H9 (cell line): Measurements from ENCODE around the gene TMEM248. TPM values are rescaled to one million over a fixed set of nuclear protein-coding genes. Genes with fewer than 3 reads are reported as not detected.

ENCODE experiments used
- DNase-seq: peaks from one replicate; pipeline ENCODE4 v3.0.0-alpha.2; 2017
- H2AFZ ChIP-seq: one replicate; pipeline ENCODE4 v1.6.1; 2013; ENCODE audit warnings: mild to moderate bottlenecking, low read length, control low read depth, moderate library complexity
- H2AK5ac ChIP-seq: 2 replicates; pipeline ENCODE4 v1.6.1; 2013; ENCODE audit warnings: low read length, control low read depth, mixed read lengths; ENCODE audit not compliant: insufficient read length
- H2BK120ac ChIP-seq: one replicate; pipeline ENCODE4 v1.6.1; 2013; ENCODE audit warnings: low read depth, mild to moderate bottlenecking, low read length, control low read depth, inconsistent platforms; ENCODE audit not compliant: poor library complexity, severe bottlenecking
- H2BK12ac ChIP-seq: 2 replicates; pipeline ENCODE4 v1.6.1; 2013; ENCODE audit warnings: low read length, control low read depth, mixed read lengths, low read depth; ENCODE audit not compliant: insufficient read length
- H2BK15ac ChIP-seq: 2 replicates; pipeline ENCODE4 v1.6.1; 2013; ENCODE audit warnings: low read depth, low read length, control low read depth
- H2BK20ac ChIP-seq: one replicate; pipeline ENCODE4 v1.6.1; 2013; ENCODE audit warnings: low read depth, mild to moderate bottlenecking, low read length, control low read depth, inconsistent platforms; ENCODE audit not compliant: poor library complexity, severe bottlenecking
- H2BK5ac ChIP-seq: 2 replicates; pipeline ENCODE4 v1.6.1; 2013; ENCODE audit warnings: low read length, control low read depth, mixed read lengths; ENCODE audit not compliant: insufficient read length
- H3K14ac ChIP-seq: 2 replicates; pipeline ENCODE4 v1.6.1; 2013; ENCODE audit warnings: low read length, control low read depth; ENCODE audit not compliant: insufficient read depth
- H3K18ac ChIP-seq: 2 replicates; pipeline ENCODE4 v1.6.1; 2013; ENCODE audit warnings: low read depth, mild to moderate bottlenecking, mixed read lengths, low read length, control low read depth; ENCODE audit not compliant: insufficient read length
- H3K23ac ChIP-seq: 2 replicates; pipeline ENCODE4 v1.6.1; 2013; ENCODE audit warnings: low read length, control low read depth, mixed read lengths, low read depth; ENCODE audit not compliant: insufficient read length
- H3K23me2 ChIP-seq: 2 replicates; pipeline ENCODE4 v1.6.1; 2013; ENCODE audit warnings: low read depth, mild to moderate bottlenecking, mixed read lengths, low read length, control low read depth; ENCODE audit not compliant: insufficient read length, poor library complexity, severe bottlenecking
- H3K27ac ChIP-seq: 2 replicates; pipeline ENCODE4 v1.5.1; 2013; ENCODE audit warnings: low read length, control low read depth, mixed read lengths, low read depth; ENCODE audit not compliant: insufficient read length
- H3K27me3 ChIP-seq: 2 replicates; pipeline ENCODE4 v1.6.1; 2013; ENCODE audit warnings: low read length, control low read depth, inconsistent platforms; ENCODE audit not compliant: insufficient read depth
- H3K4ac ChIP-seq: 2 replicates; pipeline ENCODE4 v1.6.1; 2013; ENCODE audit warnings: low read depth, mild to moderate bottlenecking, control low read depth, inconsistent platforms, low read length, moderate library complexity
- H3K4me1 ChIP-seq: 2 replicates; pipeline ENCODE4 v1.6.1; 2013; ENCODE audit warnings: low read length, control low read depth, inconsistent platforms; ENCODE audit not compliant: insufficient read depth
- H3K4me2 ChIP-seq: 2 replicates; pipeline ENCODE4 v1.6.1; 2013; ENCODE audit warnings: low read length, control low read depth, mixed read lengths; ENCODE audit not compliant: insufficient read length, insufficient read depth
- H3K56ac ChIP-seq: 2 replicates; pipeline ENCODE4 v1.6.1; 2013; ENCODE audit warnings: low read depth, mild to moderate bottlenecking, mixed read lengths, low read length, control low read depth; ENCODE audit not compliant: insufficient read length
- H3K79me1 ChIP-seq: 2 replicates; pipeline ENCODE4 v1.6.1; 2013; ENCODE audit warnings: low read depth, mild to moderate bottlenecking, moderate library complexity, low read length, control low read depth, inconsistent platforms; ENCODE audit not compliant: insufficient read depth, poor library complexity, severe bottlenecking
- H3K79me2 ChIP-seq: 2 replicates; pipeline ENCODE4 v1.6.1; 2013; ENCODE audit warnings: low read length, control low read depth, inconsistent platforms; ENCODE audit not compliant: insufficient read depth
- H3K9ac ChIP-seq: 2 replicates; pipeline ENCODE4 v1.6.1; 2013; ENCODE audit warnings: low read length, control low read depth, mixed read lengths; ENCODE audit not compliant: insufficient read length; ENCODE audit errors: extremely low read depth
- H3K9me3 ChIP-seq: one replicate; pipeline ENCODE4 v1.6.1; 2013; ENCODE audit warnings: low read depth, low read length, inconsistent platforms; ENCODE audit not compliant: control insufficient read depth
- H3T11ph ChIP-seq: one replicate; pipeline ENCODE4 v1.6.1; 2013; ENCODE audit warnings: mild to moderate bottlenecking, low read length, control low read depth, inconsistent platforms
- H4K20me1 ChIP-seq: one replicate; pipeline ENCODE4 v1.6.1; 2013; ENCODE audit not compliant: control insufficient read depth, insufficient read length, insufficient read depth
- H4K5ac ChIP-seq: 2 replicates; pipeline ENCODE4 v1.6.1; 2013; ENCODE audit warnings: low read depth, mild to moderate bottlenecking, mixed read lengths, low read length, control low read depth; ENCODE audit not compliant: insufficient read length
- H4K8ac ChIP-seq: replicated peaks from 2 replicates; pipeline ENCODE4 v1.6.1; 2013; ENCODE audit warnings: low read length, control low read depth, mixed read lengths, low read depth; ENCODE audit not compliant: insufficient read length
- H4K91ac ChIP-seq: 2 replicates; pipeline ENCODE4 v1.6.1; 2013; ENCODE audit warnings: low read depth, mild to moderate bottlenecking, moderate library complexity, mixed read lengths, low read length, control low read depth; ENCODE audit not compliant: insufficient read length
- H3K27ac Mint-ChIP-seq, 3 experiments: 2 replicates in 2 of 3; 3 replicates in 1 of 3; pipeline ENCODE4 v1.8.0; 2020 to 2021; ENCODE audit warnings: mixed read lengths in 3 of 3, mild to moderate bottlenecking in 1 of 3, moderate library complexity in 1 of 3
- H3K27me3 Mint-ChIP-seq: 2 replicates; pipeline ENCODE4 v1.8.0; 2021; ENCODE audit warnings: low read depth, mild to moderate bottlenecking, moderate library complexity, mixed read lengths
- H3K36me3 Mint-ChIP-seq, 3 experiments: 2 replicates in 2 of 3; 3 replicates in 1 of 3; pipeline ENCODE4 v1.8.0; 2020 to 2021; ENCODE audit warnings: low read depth in 3 of 3, mixed read lengths in 3 of 3; ENCODE audit not compliant: insufficient read depth in 1 of 3
- H3K4me1 Mint-ChIP-seq, 2 experiments: 2 replicates each; pipeline ENCODE4 v1.8.0; 2020; ENCODE audit warnings: mixed read lengths in 2 of 2
- H3K4me3 Mint-ChIP-seq, 2 experiments: 2 replicates in 1 of 2; 3 replicates in 1 of 2; pipeline ENCODE4 v1.8.0; 2020 to 2021; ENCODE audit warnings: mild to moderate bottlenecking in 2 of 2, mixed read lengths in 2 of 2, moderate library complexity in 1 of 2
- H3K9me3 Mint-ChIP-seq, 2 experiments: 2 replicates in 1 of 2; 3 replicates in 1 of 2; pipeline ENCODE4 v1.8.0; 2020; ENCODE audit warnings: mild to moderate bottlenecking in 2 of 2, mixed read lengths in 2 of 2, moderate library complexity in 1 of 2
- WGBS: extraction: QIAGEN DNeasy Blood & Tissue Kit; methylation state at CpG from one replicate; pipeline ENCODE4 v1.1.7; 2013; ENCODE audit warnings: missing lambda C conversion rate, low lambda C conversion rate, mixed read lengths; ENCODE audit not compliant: insufficient read length; ENCODE audit errors: extremely low coverage; 5-methylcytosine and 5-hydroxymethylcytosine counted together
- total RNA-seq: library from RNA; stranded (reverse); gene quantifications from 2 replicates; pipeline ENCODE4 v1.2.1, GENCODE V29; 2021
- TF ChIP-seq, protein P1 (sequence below): fragments of 200-600 bp; sonication (generic); conservative IDR thresholded peaks from 3 replicates; pipeline ENCODE4 v1.8.0; 2021; ENCODE audit warnings: antibody characterized with exemption, mild to moderate bottlenecking

TMEM248 gene
- total RNA-seq, 1 experiment from 2014 or later: 74.2 TPM

DNA sequence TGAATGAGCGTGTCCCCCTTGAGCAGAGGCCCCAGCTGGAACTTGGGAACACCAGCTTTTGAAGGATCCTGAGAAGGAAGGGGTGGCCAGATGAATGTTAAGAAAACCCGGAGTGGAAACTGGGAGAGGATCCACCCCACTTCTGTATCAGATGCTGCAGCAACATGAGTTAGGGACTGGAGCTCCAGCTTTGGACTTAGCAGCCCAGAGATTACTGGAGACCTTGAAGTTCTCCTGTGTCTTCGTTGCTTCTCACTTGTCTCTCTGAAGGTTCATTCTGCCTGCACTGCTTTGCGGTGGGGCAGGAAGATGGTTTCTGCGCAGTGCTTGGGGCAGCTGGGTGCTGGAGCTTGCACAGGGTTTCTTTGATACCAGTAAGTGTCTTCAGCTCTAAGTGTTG, 9.3 kb downstream of the TMEM248 start:
- Mint-ChIP-seq H3K27me3 (no peaks in the 10 kb centered on the region), H3K4me3 (peak overlapping the region; percentile 42 to 64; a peak in 4 of 5 replicates), H3K4me1 (peaks cover 19 to 31% of the 10 kb centered on the region in 2 experiments), H3K36me3 (peaks cover under 1 to 16% (median 10%) of the 10 kb centered on the region in 3 experiments; a peak in 6 of 7 replicates), H3K9me3 (no peaks in the 10 kb centered on the region), H3K27ac (peak overlapping the region; percentile 62 to 81 (median 81); a peak in 6 of 7 replicates)
- H2BK120ac ChIP-seq: no peak overlapping the region
- no peak overlapping the region for H4K91ac ChIP-seq
- TF ChIP-seq, protein P1, sequence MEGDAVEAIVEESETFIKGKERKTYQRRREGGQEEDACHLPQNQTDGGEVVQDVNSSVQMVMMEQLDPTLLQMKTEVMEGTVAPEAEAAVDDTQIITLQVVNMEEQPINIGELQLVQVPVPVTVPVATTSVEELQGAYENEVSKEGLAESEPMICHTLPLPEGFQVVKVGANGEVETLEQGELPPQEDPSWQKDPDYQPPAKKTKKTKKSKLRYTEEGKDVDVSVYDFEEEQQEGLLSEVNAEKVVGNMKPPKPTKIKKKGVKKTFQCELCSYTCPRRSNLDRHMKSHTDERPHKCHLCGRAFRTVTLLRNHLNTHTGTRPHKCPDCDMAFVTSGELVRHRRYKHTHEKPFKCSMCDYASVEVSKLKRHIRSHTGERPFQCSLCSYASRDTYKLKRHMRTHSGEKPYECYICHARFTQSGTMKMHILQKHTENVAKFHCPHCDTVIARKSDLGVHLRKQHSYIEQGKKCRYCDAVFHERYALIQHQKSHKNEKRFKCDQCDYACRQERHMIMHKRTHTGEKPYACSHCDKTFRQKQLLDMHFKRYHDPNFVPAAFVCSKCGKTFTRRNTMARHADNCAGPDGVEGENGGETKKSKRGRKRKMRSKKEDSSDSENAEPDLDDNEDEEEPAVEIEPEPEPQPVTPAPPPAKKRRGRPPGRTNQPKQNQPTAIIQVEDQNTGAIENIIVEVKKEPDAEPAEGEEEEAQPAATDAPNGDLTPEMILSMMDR: no peak
- H3K9ac ChIP-seq: no peak overlapping the region
- WGBS: no CpG with 5 or more reads among the region's 5 CpGs
- no peaks in the 10 kb centered on the region for H3K27me3 ChIP-seq
- H3K56ac ChIP-seq: no peak overlapping the region
- H3K23me2 ChIP-seq: no peaks in the 10 kb centered on the region
- H2BK12ac ChIP-seq: no peak overlapping the region
- no peak overlapping the region for H2BK15ac ChIP-seq
- peaks cover 5% of the 10 kb centered on the region for H3K79me1 ChIP-seq
- H3K4ac ChIP-seq: no peak overlapping the region
- no peak overlapping the region for H2AK5ac ChIP-seq
- no peak overlapping the region for H3K18ac ChIP-seq
- no peak overlapping the region for H3K27ac ChIP-seq
- H3K79me2 ChIP-seq: peaks cover 28% of the 10 kb centered on the region; the same call in 1 of the 2 replicates
- H2BK20ac ChIP-seq: no peak overlapping the region
- no peak overlapping the region for H3T11ph ChIP-seq
- no peaks in the 10 kb centered on the region for H4K20me1 ChIP-seq
- H2AFZ ChIP-seq: no peak overlapping the region
- H3K4me2 ChIP-seq: no peak overlapping the region
- no peak overlapping the region for H2BK5ac ChIP-seq
- no peaks in the 10 kb centered on the region for H3K9me3 ChIP-seq
- DNase-seq: peak; percentile 79
- H4K5ac ChIP-seq: no peak overlapping the region
- peaks cover 2% of the 10 kb centered on the region; the same call in 1 of the 2 replicates for H3K4me1 ChIP-seq
- no peak overlapping the region for H3K14ac ChIP-seq
- H4K8ac ChIP-seq: no peak overlapping the region
- no peak overlapping the region for H3K23ac ChIP-seq
